ENCODE data around the gene GLI2. TPM values are rescaled to one million over a fixed set of nuclear protein-coding genes. Genes with fewer than 3 reads are reported as not detected.

Gene GLI2
- total RNA-seq, 1 experiment from 2014 or later: 3.4 TPM

DNA sequence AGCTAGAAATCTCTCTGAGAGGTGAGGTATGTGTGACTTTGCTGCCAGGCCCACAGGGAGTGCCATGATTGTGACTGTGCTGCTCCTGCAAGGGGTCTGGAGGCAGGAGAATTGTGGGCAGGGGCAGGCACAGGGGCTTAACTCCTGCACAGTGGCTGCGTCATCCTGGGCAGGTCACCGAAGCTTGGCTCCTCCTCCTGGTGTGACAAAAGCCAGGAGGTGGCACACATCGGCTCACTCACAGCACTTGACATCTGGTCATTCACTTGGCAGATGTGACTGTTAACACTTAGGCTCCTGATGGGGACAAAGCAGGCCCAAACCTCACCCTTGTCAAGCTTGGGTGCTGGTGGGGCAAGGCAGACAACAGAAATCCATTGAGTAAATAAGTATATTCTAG lies 36.4 kb upstream of the GLI2 start:
- CTCF ChIA-PET: interaction anchor here (0.7 to 1.7 kb wide), 5 partner anchors 37 to 396 kb away, joined by 3 to 7 read pairs (median 3); partner anchors contain the start of gene GLI2
- TF ChIP-seq, protein P1, sequence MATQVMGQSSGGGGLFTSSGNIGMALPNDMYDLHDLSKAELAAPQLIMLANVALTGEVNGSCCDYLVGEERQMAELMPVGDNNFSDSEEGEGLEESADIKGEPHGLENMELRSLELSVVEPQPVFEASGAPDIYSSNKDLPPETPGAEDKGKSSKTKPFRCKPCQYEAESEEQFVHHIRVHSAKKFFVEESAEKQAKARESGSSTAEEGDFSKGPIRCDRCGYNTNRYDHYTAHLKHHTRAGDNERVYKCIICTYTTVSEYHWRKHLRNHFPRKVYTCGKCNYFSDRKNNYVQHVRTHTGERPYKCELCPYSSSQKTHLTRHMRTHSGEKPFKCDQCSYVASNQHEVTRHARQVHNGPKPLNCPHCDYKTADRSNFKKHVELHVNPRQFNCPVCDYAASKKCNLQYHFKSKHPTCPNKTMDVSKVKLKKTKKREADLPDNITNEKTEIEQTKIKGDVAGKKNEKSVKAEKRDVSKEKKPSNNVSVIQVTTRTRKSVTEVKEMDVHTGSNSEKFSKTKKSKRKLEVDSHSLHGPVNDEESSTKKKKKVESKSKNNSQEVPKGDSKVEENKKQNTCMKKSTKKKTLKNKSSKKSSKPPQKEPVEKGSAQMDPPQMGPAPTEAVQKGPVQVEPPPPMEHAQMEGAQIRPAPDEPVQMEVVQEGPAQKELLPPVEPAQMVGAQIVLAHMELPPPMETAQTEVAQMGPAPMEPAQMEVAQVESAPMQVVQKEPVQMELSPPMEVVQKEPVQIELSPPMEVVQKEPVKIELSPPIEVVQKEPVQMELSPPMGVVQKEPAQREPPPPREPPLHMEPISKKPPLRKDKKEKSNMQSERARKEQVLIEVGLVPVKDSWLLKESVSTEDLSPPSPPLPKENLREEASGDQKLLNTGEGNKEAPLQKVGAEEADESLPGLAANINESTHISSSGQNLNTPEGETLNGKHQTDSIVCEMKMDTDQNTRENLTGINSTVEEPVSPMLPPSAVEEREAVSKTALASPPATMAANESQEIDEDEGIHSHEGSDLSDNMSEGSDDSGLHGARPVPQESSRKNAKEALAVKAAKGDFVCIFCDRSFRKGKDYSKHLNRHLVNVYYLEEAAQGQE (IDR thresholded peaks at IDR 0.05; ENCODE audit: low read depth): no peak
- TF ChIP-seq RAD21 (IDR thresholded peaks at IDR 0.05; ENCODE audit: low read depth): 0 out of 2 replicates have a peak, but pooled peaks have one; percentile 6
- H3K9me2 ChIP-seq (ENCODE audit: insufficient read depth): no peaks in the 10 kb centered on the region
- no peaks in the 10 kb centered on the region for H3K27me3 ChIP-seq (ENCODE audit: insufficient read depth, low read length)
- no peaks in the 10 kb centered on the region for H3K9me3 ChIP-seq (ENCODE audit: control insufficient read depth in 1 of 2, insufficient read depth in 1 of 2, low read depth in 1 of 2, low read length in 2 of 2)
- DNase-seq (ENCODE audit: low read depth, low spot score): no peak
- no peaks in the 10 kb centered on the region for H3K79me2 ChIP-seq (ENCODE audit: insufficient read depth, low read length)
- no TSS peak for BruUV-seq (replicated peaks)
- intact Hi-C loops (cut with micrococcal nuclease): loop anchor here (5.0 to 10.0 kb wide), 2 partner anchors 186 to 658 kb away; no protein-coding TSS in a partner anchor
- no peak overlapping the region for H2AFZ ChIP-seq (ENCODE audit: low read depth, low read length, poor library complexity, severe bottlenecking)
- RAD21 ChIA-PET (ENCODE audit: low non-redundant PET in 1 of 2, low total read pairs in 2 of 2, uncharacterized antibody in 2 of 2, unreplicated experiment in 2 of 2): no interaction called here
- no peak overlapping the region for H3K4me3 ChIP-seq (replicated peaks in 1 of 2; ENCODE audit: low read depth in 1 of 2, low read length in 2 of 2)
- peak overlapping the region; percentile 6; the same call in 1 of the 2 replicates for H3K4me2 ChIP-seq (ENCODE audit: low read length)
- POLR2A ChIA-PET: interaction anchor here (9.6 kb wide), 1 partner anchor 376 kb away, joined by 100 read pairs; no protein-coding TSS in a partner anchor
- H4K20me1 ChIP-seq (ENCODE audit: insufficient read depth): no peaks in the 10 kb centered on the region
- peaks cover 9 to 38% of the 10 kb centered on the region in 2 experiments; a peak in 3 of 4 replicates for H3K4me1 ChIP-seq (ENCODE audit: control insufficient read depth in 1 of 2, insufficient read depth in 2 of 2, low read length in 2 of 2)
- H3K36me3 ChIP-seq (ENCODE audit: control insufficient read depth in 1 of 2, insufficient read depth in 2 of 2, low read length in 2 of 2): no peaks in the 10 kb centered on the region
- H3K9ac ChIP-seq (ENCODE audit: low read length): no peak overlapping the region
- no peak overlapping the region for H3K27ac ChIP-seq (ENCODE audit: low read depth, low read length)
- ATAC-seq: peak; percentile 59

DNA sequence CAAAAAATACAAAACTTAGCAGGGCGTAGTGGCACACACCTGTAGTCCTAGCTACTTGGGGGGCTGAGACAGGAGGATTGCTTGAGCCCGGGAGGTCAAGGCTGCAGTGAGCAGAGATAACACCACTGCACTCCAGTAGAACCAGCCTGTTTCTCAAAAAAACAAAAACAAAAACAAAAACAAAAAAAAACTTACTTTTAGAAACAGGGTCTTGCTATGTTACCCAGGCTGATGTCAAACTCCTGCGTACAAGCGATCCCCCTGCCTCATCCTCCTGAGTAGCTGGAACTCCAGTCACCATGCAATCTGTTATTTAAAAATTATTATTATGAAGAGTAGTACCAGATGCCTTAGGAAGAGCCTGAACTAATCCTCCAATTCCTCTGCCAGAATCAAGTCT lies 35.0 kb upstream of the GLI2 start:
- H3K9ac ChIP-seq (ENCODE audit: low read length): no peak overlapping the region
- H3K9me2 ChIP-seq (ENCODE audit: insufficient read depth): no peaks in the 10 kb centered on the region
- no peaks in the 10 kb centered on the region for H4K20me1 ChIP-seq (ENCODE audit: insufficient read depth)
- no peak overlapping the region for H3K27ac ChIP-seq (ENCODE audit: low read depth, low read length)
- ChIA-PET POLR2A (interaction anchor here (9.6 kb wide), 1 partner anchor 375 kb away, joined by 100 read pairs; no protein-coding TSS in a partner anchor), RAD21 (ENCODE audit: low non-redundant PET in 1 of 2, low total read pairs in 2 of 2, uncharacterized antibody in 2 of 2, unreplicated experiment in 2 of 2) (no interaction called here), CTCF (interaction anchor here (1.4 to 1.6 kb wide), 2 partner anchors 370 to 379 kb away, joined by 5 to 6 read pairs; no protein-coding TSS in a partner anchor)
- no peaks in the 10 kb centered on the region for H3K9me3 ChIP-seq (ENCODE audit: control insufficient read depth in 1 of 2, insufficient read depth in 1 of 2, low read depth in 1 of 2, low read length in 2 of 2)
- no peaks in the 10 kb centered on the region for H3K36me3 ChIP-seq (ENCODE audit: control insufficient read depth in 1 of 2, insufficient read depth in 2 of 2, low read length in 2 of 2)
- H3K79me2 ChIP-seq (ENCODE audit: insufficient read depth, low read length): no peaks in the 10 kb centered on the region
- DNase-seq (ENCODE audit: low read depth, low spot score): no peak
- H3K4me2 ChIP-seq (ENCODE audit: low read length): no peak overlapping the region
- H3K27me3 ChIP-seq (ENCODE audit: insufficient read depth, low read length): no peaks in the 10 kb centered on the region
- peaks cover 16 to 44% of the 10 kb centered on the region in 2 experiments; a peak in 3 of 4 replicates for H3K4me1 ChIP-seq (ENCODE audit: control insufficient read depth in 1 of 2, insufficient read depth in 2 of 2, low read length in 2 of 2)
- TF ChIP-seq SP1 (IDR thresholded peaks at IDR 0.05; ENCODE audit: low read depth): no peak
- no peak for TF ChIP-seq JUND (IDR thresholded peaks at IDR 0.05)
- ATAC-seq: no peak
- no peak overlapping the region for H2AFZ ChIP-seq (ENCODE audit: low read depth, low read length, poor library complexity, severe bottlenecking)
- intact Hi-C loops (cut with micrococcal nuclease): no loop called here
- H3K4me3 ChIP-seq (replicated peaks in 1 of 2; ENCODE audit: low read depth in 1 of 2, low read length in 2 of 2): no peak overlapping the region
- no TSS peak for BruUV-seq (replicated peaks)

All from HCT116 (cell line).